H1 (cell line): Measurements from ENCODE around the gene IFI30. TPM values are rescaled to one million over a fixed set of nuclear protein-coding genes. Genes with fewer than 3 reads are reported as not detected.

Source experiments
- HDAC6 ChIP-seq: IDR thresholded peaks from one replicate; pipeline ENCODE4 v1.7.1; 2012; ENCODE audit warnings: low read depth, mild to moderate bottlenecking, inconsistent platforms, low read length, moderate library complexity
- polyA plus RNA-seq, 7 experiments: library from polyadenylated mRNA; depleted of rRNA in 3 of 7; stranded (reverse) in 5 of 7; unstranded in 2 of 7; fragments of >200 nt in 5 of 7; fragments of 200-250 nt in 2 of 7; gene quantifications; 1 replicate in 5 of 7; 2 replicates in 1 of 7; 4 replicates in 1 of 7; pipeline versions ENCODE4 v1.2.1 to v1.2.3, GENCODE V29; 2011 to 2013; ENCODE audit warnings: missing spikeins in 2 of 7, mixed read lengths in 2 of 7
- total RNA-seq: library from RNA; stranded (reverse); fragmentation: NEBNext Ultra II Directional; extraction: Animal tissue kit (Norgen Biotek cat#: 25700); gene quantifications from 2 replicates; pipeline ENCODE4 v1.2.1, GENCODE V29; 2021

The IFI30 gene
- total and polyA plus RNA-seq, 2 of the 8 experiments (the other 6 are each of a cell fraction or from before 2014, with no cell fraction given): 28.9 to 62.4 TPM

DNA sequence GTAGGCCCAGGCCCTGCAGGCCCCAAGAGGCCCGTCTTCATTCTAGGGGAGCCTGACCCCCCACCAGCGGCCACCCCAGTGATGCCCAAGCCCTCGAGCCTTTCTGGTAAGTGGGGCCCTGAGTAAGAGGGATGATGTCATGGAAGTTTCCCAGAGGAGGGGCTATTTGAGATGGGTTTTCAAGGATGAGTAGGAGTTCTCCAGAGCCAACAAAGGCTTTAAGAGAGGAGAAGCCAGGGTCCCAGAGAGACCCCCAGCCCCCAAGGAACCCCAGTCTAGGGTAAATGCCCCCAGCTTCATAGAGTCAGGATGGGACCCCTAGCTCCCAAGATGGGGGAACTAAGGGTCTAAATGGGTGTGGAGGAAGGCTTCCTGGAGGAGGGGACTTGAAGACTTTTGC, 29.7 kb upstream of the IFI30 start (continued):
- no peak for TF ChIP-seq HDAC6
